Brain microvascular endothelial cell (primary cell): ENCODE results near the gene LRRC8E.
"Not testable (repeated sequence)": the region's sequence is repeated elsewhere in the genome, so short reads cannot be mapped to it uniquely, and the experiment has no call there.

Source experiments
- DNase-seq: peaks from one replicate; pipeline ENCODE4 v3.0.0-alpha.2; 2020
- H3K27ac ChIP-seq: fragments of 250-450 bp; sonication (Bioruptor Pico); 2 replicates; pipeline ENCODE4 v1.5.1; 2020; ENCODE audit warnings: mild to moderate bottlenecking, moderate library complexity
- H3K27me3 ChIP-seq: fragments of 250-450 bp; sonication (Bioruptor Pico); replicated peaks from 2 replicates; pipeline ENCODE4 v1.5.1; 2020; ENCODE audit warnings: mild to moderate bottlenecking
- H3K36me3 ChIP-seq: fragments of 250-450 bp; sonication (Bioruptor Pico); replicated peaks from 2 replicates; pipeline ENCODE4 v1.5.1; 2020; ENCODE audit warnings: mild to moderate bottlenecking
- H3K4me3 ChIP-seq: 2 replicates; pipeline ENCODE4 v1.5.1; 2011; ENCODE audit warnings: low read depth, mild to moderate bottlenecking, control low read depth, low read length, moderate library complexity
- in situ Hi-C: cut with HindIII; loops from 2 replicates; pipeline ENCODE4 v1.10.0; 2017; ENCODE audit warnings: low sequenced_read_pairs, low pct_ligation_motif_present
- TF ChIP-seq, protein P1 (sequence below): IDR thresholded peaks from 2 replicates; pipeline ENCODE4 v1.5.1; 2011; ENCODE audit warnings: low read depth, mild to moderate bottlenecking, moderate library complexity, low read length, control low read depth, inconsistent platforms; ENCODE audit errors: missing control alignments

Gene LRRC8E

DNA sequence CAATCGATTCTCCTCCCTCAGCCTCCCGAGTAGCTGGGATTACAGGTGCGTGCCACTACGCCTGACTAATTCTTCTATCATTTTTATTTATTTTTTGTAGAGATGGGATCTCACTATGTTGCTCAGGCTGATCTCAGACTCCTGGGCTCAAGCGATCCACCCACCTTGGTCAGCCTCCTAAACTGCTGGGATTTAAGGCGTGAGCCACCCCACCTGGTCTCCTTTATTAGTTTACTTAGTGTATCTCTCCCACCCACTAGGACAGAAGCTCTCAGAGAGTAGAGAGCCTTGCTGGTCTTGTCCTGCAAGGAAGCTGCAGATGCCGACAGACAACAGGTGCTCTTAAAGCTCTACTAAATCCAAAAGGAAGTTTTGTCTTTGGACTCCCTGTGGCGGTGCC lies 2.5 kb upstream of the LRRC8E start:
- TF ChIP-seq, protein P1, sequence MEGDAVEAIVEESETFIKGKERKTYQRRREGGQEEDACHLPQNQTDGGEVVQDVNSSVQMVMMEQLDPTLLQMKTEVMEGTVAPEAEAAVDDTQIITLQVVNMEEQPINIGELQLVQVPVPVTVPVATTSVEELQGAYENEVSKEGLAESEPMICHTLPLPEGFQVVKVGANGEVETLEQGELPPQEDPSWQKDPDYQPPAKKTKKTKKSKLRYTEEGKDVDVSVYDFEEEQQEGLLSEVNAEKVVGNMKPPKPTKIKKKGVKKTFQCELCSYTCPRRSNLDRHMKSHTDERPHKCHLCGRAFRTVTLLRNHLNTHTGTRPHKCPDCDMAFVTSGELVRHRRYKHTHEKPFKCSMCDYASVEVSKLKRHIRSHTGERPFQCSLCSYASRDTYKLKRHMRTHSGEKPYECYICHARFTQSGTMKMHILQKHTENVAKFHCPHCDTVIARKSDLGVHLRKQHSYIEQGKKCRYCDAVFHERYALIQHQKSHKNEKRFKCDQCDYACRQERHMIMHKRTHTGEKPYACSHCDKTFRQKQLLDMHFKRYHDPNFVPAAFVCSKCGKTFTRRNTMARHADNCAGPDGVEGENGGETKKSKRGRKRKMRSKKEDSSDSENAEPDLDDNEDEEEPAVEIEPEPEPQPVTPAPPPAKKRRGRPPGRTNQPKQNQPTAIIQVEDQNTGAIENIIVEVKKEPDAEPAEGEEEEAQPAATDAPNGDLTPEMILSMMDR, result no peak
- DNase-seq, result no peak
- no peak overlapping the region for H3K4me3 ChIP-seq
- in situ Hi-C loops, result no loop called here
- no peaks in the 10 kb centered on the region for H3K36me3 ChIP-seq
- H3K27me3 ChIP-seq, result no peaks in the 10 kb centered on the region
- no peak overlapping the region for H3K27ac ChIP-seq

DNA sequence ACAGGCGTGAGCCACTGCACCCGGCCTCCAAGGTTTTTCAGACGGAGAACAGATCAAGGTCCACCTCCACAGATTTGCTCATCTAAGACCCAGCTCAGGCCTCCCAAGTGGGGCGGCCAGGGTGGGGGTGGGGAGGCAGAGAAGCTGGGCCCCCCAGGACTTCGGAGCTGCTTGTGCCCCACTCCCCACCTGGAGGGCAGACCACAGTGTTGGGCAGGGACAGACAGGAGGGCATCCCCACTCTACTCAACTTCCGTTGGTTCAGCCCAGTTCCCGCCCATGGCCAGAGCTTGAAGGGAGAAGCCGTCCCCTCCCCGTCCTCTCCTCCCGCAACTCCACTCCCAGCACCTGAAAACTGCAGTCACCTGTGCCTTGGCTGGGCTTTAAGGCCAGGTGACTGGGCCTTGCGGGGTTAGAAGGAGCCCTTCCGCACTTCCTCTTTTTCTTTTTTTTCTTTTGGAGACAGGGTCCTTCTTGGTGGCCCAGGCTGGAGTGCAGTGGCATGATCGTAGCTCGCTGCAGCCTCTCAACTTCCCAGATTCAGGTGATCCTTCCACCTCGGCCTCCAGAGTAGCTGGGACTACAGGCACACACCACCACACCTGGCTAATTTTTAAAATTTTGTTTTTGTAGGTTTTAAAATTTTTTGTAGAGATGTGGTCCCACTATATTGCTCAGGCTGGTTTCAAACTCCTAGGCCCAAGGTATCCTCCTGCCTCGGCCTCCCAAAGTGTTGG lies 734 bp upstream of the LRRC8E start:
- no peak for DNase-seq
- Histone ChIP-seq H3K27me3 (no peaks in the 10 kb centered on the region), H3K4me3 (no peak overlapping the region), H3K27ac (no peak overlapping the region), H3K36me3 (no peaks in the 10 kb centered on the region)
- in situ Hi-C loops, result no loop called here
- TF ChIP-seq, protein P1, result no peak

DNA sequence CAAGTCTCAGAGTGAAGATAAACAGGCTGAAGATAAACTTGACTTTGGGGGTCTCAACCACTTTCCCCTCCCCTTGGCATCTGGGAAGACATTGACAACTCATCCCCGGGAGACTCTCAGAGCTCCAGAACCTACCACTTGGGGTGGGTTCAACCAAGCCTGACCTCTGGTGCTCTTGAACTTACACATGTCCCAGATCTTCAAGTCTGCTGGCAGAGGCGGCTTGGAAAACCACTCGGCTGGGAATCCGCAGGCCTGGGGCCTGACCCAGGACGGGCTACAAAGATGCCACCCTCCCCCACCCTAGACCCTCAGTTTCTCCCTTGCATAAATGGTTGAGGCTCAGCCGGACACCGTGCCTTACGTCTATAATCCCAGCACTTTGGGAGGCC lies 512 bp downstream of the LRRC8E start:
- no peak for DNase-seq
- Histone ChIP-seq H3K4me3 (peak overlapping the region; percentile 68), H3K27ac (peak overlapping the region; percentile 50), H3K27me3 (no peaks in the 10 kb centered on the region), H3K36me3 (no peaks in the 10 kb centered on the region)
- in situ Hi-C loops, result no loop called here
- TF ChIP-seq, protein P1, result no peak

DNA sequence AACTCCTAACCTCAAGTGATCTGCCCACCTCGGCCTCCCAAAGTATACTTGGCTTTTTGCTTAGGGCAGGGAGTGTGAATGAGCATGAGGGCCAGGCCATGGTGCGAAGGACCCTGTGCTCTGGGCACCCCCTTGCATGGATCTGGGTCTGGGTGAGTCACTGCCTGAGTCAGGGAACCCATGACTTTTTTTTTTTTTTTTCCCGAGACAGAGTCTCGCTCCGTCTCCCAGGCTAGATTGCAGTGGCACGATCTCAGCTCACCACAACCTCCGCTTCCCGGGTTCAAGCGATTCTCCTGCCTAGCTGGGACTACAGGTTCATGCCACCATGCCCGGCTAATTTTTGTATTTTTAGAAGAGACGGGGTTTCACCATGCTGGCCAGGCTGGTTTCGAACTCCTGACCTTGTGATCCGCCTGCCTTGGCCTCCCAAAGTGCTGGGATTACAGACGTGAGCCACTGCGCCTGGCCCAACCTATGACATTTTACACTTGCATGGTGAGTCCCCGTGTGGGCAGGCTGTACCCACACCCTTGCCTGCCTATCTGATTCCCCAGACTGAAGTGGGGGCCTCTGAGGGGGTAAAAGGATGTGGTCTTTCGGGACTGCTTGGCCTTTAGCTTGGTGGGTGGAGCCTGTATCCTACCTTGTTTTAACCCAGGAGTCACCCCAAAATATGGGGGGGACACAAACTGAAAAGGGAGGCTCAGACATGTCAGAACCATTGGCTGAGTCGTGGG lies 5.2 kb downstream of the LRRC8E start:
- H3K27ac ChIP-seq, result peak overlapping the region; percentile 58
- DNase-seq, result peak; percentile 56
- in situ Hi-C loops, H3K36me3 ChIP-seq, H3K4me3 ChIP-seq, H3K27me3 ChIP-seq: not testable (repeated sequence)

DNA sequence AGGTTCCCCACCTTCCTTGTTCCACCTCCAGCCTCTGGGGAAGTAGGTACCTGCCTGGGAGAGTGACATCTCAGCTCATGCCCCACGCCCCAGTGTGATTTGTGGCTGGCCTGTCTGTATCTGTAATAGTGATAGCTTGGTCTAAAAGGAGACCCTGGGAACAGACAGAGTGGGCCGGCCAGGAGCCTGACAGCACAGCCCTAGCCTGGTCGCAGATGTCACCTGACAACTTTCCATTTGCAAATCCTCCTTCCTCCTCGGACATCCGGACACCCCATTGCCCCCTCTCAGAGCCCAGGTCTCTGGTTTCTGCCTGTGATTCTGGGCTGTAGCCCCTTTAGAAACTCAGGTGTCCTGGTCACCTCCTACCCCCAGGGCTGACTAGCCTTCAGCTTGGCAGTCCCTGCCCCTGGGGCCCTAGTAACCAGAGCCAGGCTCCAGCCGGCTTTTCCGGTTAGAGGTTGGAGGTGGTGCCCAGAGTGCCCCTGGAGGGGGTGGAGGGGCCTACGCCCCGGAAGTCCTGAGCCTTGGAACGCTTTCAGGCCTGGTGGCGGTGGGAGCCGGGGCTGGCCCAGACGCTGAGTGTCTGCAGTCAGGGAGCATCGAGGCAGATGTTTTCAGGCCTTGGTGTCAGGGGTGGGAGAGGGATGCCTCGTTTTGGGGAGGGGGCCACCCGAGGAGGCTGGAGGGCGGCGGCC lies 6.5 kb downstream of the LRRC8E start:
- H3K36me3 ChIP-seq, result peaks cover 10% of the 10 kb centered on the region
- H3K27ac ChIP-seq, result no peak overlapping the region
- TF ChIP-seq, protein P1, result no peak
- H3K4me3 ChIP-seq, result no peak overlapping the region
- no peaks in the 10 kb centered on the region for H3K27me3 ChIP-seq
- no peak for DNase-seq
- in situ Hi-C loops, result no loop called here

DNA sequence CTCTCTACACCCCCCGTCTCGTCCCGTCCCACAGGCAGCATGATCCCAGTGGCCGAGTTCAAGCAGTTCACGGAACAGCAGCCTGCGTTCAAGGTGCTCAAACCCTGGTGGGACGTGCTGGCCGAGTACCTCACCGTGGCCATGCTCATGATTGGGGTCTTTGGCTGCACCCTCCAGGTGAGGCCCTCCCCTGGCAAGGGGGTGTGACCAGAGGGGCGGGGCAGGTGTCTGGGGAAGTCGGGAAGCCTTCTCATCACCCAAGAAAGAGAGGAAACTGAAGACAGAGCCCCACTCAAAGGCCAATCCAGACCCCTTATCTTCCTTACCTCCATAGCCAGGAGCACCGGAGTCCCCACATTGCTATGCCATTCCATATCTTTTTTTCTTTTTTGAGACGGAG lies 7.3 kb downstream of the LRRC8E start:
- H3K27me3 ChIP-seq, result no peaks in the 10 kb centered on the region
- no peak overlapping the region for H3K27ac ChIP-seq
- H3K4me3 ChIP-seq, result no peak overlapping the region
- TF ChIP-seq, protein P1, result no peak
- DNase-seq, result no peak
- H3K36me3 ChIP-seq, result peaks cover 13% of the 10 kb centered on the region
- in situ Hi-C loops, result no loop called here
